Osteoblast (primary cell): ENCODE data around the gene PRKN. TPM values are rescaled to one million over a fixed set of nuclear protein-coding genes. Genes with fewer than 3 reads are reported as not detected.

ENCODE experiments used
- DNase-seq: peaks from one replicate; pipeline ENCODE4 v3.0.0; 2011; ENCODE audit warnings: low spot score, mixed read lengths; ENCODE audit not compliant: insufficient read length; ENCODE audit errors: missing footprints
- H2AFZ ChIP-seq: 2 replicates; pipeline ENCODE4 v1.6.0; 2011; ENCODE audit warnings: mild to moderate bottlenecking, low read length
- H3K27ac ChIP-seq: 2 replicates; pipeline ENCODE4 v1.5.1; 2011; ENCODE audit warnings: mild to moderate bottlenecking, low read depth, low read length, moderate library complexity
- H3K27me3 ChIP-seq: 2 replicates; pipeline ENCODE4 v1.6.0; 2012; ENCODE audit warnings: mild to moderate bottlenecking, control low read depth, inconsistent platforms, low read length, moderate library complexity; ENCODE audit not compliant: insufficient read depth
- H3K36me3 ChIP-seq: 2 replicates; pipeline ENCODE4 v1.5.1; 2011; ENCODE audit warnings: mild to moderate bottlenecking, low read length, control low read depth, moderate library complexity; ENCODE audit not compliant: insufficient read depth
- H3K4me1 ChIP-seq: 2 replicates; pipeline ENCODE4 v1.5.1; 2011; ENCODE audit warnings: mild to moderate bottlenecking, low read length, control low read depth, moderate library complexity; ENCODE audit not compliant: insufficient read depth
- H3K4me2 ChIP-seq: 2 replicates; pipeline ENCODE4 v1.6.0; 2011; ENCODE audit warnings: mild to moderate bottlenecking, low read length; ENCODE audit not compliant: insufficient read depth
- H3K4me3 ChIP-seq: fragments of 200-600 bp; sonication (generic); 3 replicates; pipeline ENCODE4 v1.5.1; 2012; ENCODE audit warnings: mild to moderate bottlenecking, low read length, inconsistent platforms; ENCODE audit not compliant: insufficient read depth
- H3K79me2 ChIP-seq: 2 replicates; pipeline ENCODE4 v1.6.0; 2012; ENCODE audit warnings: mild to moderate bottlenecking, low read length, control low read depth, inconsistent platforms; ENCODE audit not compliant: insufficient read depth
- H3K9me3 ChIP-seq: 2 replicates; pipeline ENCODE4 v1.5.1; 2011; ENCODE audit warnings: low read depth, low read length, control low read depth
- H4K20me1 ChIP-seq: 2 replicates; pipeline ENCODE4 v1.6.0; 2012; ENCODE audit warnings: mild to moderate bottlenecking, low read length, control low read depth; ENCODE audit not compliant: insufficient read depth
- total RNA-seq: library from RNA; depleted of rRNA; stranded (reverse); fragments of >200 nt; gene quantifications from 2 replicates; pipeline ENCODE4 v1.2.3, GENCODE V29; 2012
- TF ChIP-seq, protein P1 (sequence below): IDR thresholded peaks from 2 replicates; pipeline ENCODE4 v1.5.1; 2011; ENCODE audit warnings: mild to moderate bottlenecking, low read depth, low read length, moderate library complexity; ENCODE audit errors: extremely low read depth

Gene PRKN
- total RNA-seq, 1 donor, result 2.9 TPM

DNA sequence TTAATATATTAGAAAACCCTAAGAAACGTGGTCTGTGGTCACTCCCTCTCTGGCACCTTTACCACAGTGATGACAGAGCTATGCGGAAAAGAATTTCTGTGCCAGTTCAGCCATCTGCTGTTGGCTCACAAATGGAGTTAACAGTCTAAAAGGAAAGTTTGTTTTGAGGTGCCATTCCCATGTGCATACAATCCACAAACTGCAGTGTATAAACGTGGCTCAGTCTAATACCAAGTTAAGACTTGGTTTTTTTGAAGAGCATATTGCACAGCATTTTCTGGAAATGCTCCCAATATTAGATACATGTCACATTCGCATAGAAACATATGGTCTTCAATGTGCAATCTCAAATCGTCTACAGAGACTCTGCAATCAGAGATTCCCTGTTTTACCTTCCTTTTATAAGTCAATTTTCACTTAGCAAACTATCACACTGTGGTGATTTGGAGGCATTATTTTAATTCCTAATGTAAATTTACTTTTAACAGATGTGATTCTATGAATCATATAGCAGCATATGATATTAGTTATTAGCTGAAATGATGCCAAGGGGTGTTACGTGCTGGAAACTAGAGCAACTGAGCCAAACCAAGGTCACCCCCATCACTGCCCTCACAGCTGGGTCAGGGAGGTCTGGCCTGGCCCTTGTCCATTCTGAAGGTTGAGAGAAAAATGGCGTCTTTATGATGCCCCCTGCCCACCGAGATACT, 383.5 kb downstream of the PRKN start:
- TF ChIP-seq, protein P1, sequence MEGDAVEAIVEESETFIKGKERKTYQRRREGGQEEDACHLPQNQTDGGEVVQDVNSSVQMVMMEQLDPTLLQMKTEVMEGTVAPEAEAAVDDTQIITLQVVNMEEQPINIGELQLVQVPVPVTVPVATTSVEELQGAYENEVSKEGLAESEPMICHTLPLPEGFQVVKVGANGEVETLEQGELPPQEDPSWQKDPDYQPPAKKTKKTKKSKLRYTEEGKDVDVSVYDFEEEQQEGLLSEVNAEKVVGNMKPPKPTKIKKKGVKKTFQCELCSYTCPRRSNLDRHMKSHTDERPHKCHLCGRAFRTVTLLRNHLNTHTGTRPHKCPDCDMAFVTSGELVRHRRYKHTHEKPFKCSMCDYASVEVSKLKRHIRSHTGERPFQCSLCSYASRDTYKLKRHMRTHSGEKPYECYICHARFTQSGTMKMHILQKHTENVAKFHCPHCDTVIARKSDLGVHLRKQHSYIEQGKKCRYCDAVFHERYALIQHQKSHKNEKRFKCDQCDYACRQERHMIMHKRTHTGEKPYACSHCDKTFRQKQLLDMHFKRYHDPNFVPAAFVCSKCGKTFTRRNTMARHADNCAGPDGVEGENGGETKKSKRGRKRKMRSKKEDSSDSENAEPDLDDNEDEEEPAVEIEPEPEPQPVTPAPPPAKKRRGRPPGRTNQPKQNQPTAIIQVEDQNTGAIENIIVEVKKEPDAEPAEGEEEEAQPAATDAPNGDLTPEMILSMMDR, result no peak
- no peak overlapping the region for H2AFZ ChIP-seq
- H3K27ac ChIP-seq, result no peak overlapping the region
- H3K79me2 ChIP-seq, result no peaks in the 10 kb centered on the region
- no peak for DNase-seq
- H3K36me3 ChIP-seq, result no peaks in the 10 kb centered on the region
- H3K9me3 ChIP-seq, result no peaks in the 10 kb centered on the region
- H3K4me1 ChIP-seq, result no peaks in the 10 kb centered on the region
- no peaks in the 10 kb centered on the region for H4K20me1 ChIP-seq
- H3K27me3 ChIP-seq, result no peaks in the 10 kb centered on the region
- H3K4me3 ChIP-seq, result no peak overlapping the region
- H3K4me2 ChIP-seq, result no peak overlapping the region

- no peak overlapping the region for H2AFZ ChIP-seq
- no peak overlapping the region for H3K4me2 ChIP-seq
- TF ChIP-seq, protein P1, result no peak
- H3K4me1 ChIP-seq, result no peaks in the 10 kb centered on the region
- H3K27ac ChIP-seq, result no peak overlapping the region
- no peak for DNase-seq
- H3K36me3 ChIP-seq, result no peaks in the 10 kb centered on the region
- no peaks in the 10 kb centered on the region for H3K9me3 ChIP-seq
- no peak overlapping the region for H3K4me3 ChIP-seq
- no peaks in the 10 kb centered on the region for H4K20me1 ChIP-seq
- no peaks in the 10 kb centered on the region for H3K27me3 ChIP-seq
- no peaks in the 10 kb centered on the region for H3K79me2 ChIP-seq
These were observed 384.2 kb downstream of the PRKN start for GRCh38 chr6:162343198-162343935.

- H3K4me2 ChIP-seq, result no peak overlapping the region
- no peak overlapping the region for H3K4me3 ChIP-seq
- no peak overlapping the region for H2AFZ ChIP-seq
- H3K27ac ChIP-seq, result no peak overlapping the region
- H3K27me3 ChIP-seq, result no peaks in the 10 kb centered on the region
- DNase-seq, result peak; percentile 34
- peaks cover 4% of the 10 kb centered on the region for H3K9me3 ChIP-seq
- H3K4me1 ChIP-seq, result no peaks in the 10 kb centered on the region
- H4K20me1 ChIP-seq, result no peaks in the 10 kb centered on the region
- TF ChIP-seq, protein P1, result no peak
- H3K36me3 ChIP-seq, result no peaks in the 10 kb centered on the region
- H3K79me2 ChIP-seq, result no peaks in the 10 kb centered on the region
These were observed 390.2 kb downstream of the PRKN start for GRCh38 chr6:162337412-162337811.

DNA sequence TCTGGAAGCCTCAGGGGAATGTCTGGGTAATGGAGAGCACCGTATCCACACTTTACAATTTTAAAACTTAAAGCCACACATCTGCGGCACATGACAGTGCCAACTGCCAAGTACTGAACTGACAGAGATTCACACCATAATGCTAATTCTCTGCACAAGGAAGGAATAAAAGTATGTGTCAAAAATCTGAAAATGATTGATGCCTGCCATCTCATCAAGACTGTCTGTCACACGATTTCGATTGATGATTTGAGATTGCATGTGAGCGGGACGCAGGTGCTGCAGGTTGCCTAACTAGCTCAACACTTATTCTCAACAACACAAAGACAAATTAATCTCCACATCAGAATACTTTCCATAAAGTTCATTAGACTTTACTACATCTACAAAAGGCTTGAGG, 391.2 kb downstream of the PRKN start:
- Histone ChIP-seq H3K4me3 (no peak overlapping the region), H3K36me3 (no peaks in the 10 kb centered on the region), H3K4me2 (no peak overlapping the region), H3K79me2 (no peaks in the 10 kb centered on the region), H3K9me3 (peaks cover 4% of the 10 kb centered on the region), H3K4me1 (no peaks in the 10 kb centered on the region), H4K20me1 (no peaks in the 10 kb centered on the region), H2AFZ (no peak overlapping the region), H3K27ac (no peak overlapping the region), H3K27me3 (no peaks in the 10 kb centered on the region)
- TF ChIP-seq, protein P1, result no peak
- DNase-seq, result no peak
